Effector CD4-positive, alpha-beta T cell (primary cell): Measurements from ENCODE around the gene TRMT112.

ENCODE experiments used
- DNase-seq: peaks from one replicate; pipeline ENCODE4 v3.0.0-alpha.2; 2020
- total RNA-seq: gene quantifications from one replicate; lab custom pipeline; 2026; lab: John Stamatoyannopoulos, UW

TRMT112 gene
- total RNA-seq = 47.3 reads per million, percentile 67 among the genes with 10 or more reads in this experiment

- DNase-seq = peak; percentile 97
Measured at GRCh38 chr11:64317325-64317960, at the start of gene TRMT112. TSS of gene TRMT112 (minus strand) at chr11:64317559. CDS start at chr11:64317526, 33 bp downstream.

GRCh38 chr11:64366751-64367150 is 49.4 kb upstream of the TRMT112 start:
- no peak for DNase-seq

- DNase-seq = no peak
Measured at GRCh38 chr11:64364911-64365310, 47.6 kb upstream of the TRMT112 start.

- DNase-seq = no peak
Measured at GRCh38 chr11:64364435-64364834, 47.1 kb upstream of the TRMT112 start.

- no peak for DNase-seq
Measured at GRCh38 chr11:64362339-64362738, 45.0 kb upstream of the TRMT112 start.

GRCh38 chr11:64361659-64362058 is 44.3 kb upstream of the TRMT112 start:
- DNase-seq = no peak

- DNase-seq = no peak
Measured at GRCh38 chr11:64360448-64360921, 43.1 kb upstream of the TRMT112 start.

- no peak for DNase-seq
Measured at GRCh38 chr11:64359712-64360445, 42.5 kb upstream of the TRMT112 start.

GRCh38 chr11:64358907-64359711 is 41.8 kb upstream of the TRMT112 start, which contains the start of gene RPS6KA4:
TSS of gene RPS6KA4 (plus strand) at chr11:64359162. CDS start at chr11:64359236, 74 bp downstream.
- DNase-seq = peak; percentile 26

GRCh38 chr11:64358536-64358906 is 41.2 kb upstream of the TRMT112 start:
- no peak for DNase-seq

GRCh38 chr11:64357904-64358535 is 40.7 kb upstream of the TRMT112 start:
- DNase-seq = no peak

GRCh38 chr11:64357446-64357845 is 40.1 kb upstream of the TRMT112 start:
- DNase-seq = no peak

- no peak for DNase-seq
Measured at GRCh38 chr11:64356498-64357411, 39.4 kb upstream of the TRMT112 start.

GRCh38 chr11:64355078-64355940 is 38.0 kb upstream of the TRMT112 start:
- no peak for DNase-seq

GRCh38 chr11:64353715-64354506 is 36.6 kb upstream of the TRMT112 start:
- DNase-seq = no peak

GRCh38 chr11:64352995-64353714 is 35.8 kb upstream of the TRMT112 start:
- DNase-seq = no peak

- no peak for DNase-seq
Measured at GRCh38 chr11:64352099-64352994, 35.0 kb upstream of the TRMT112 start.

GRCh38 chr11:64351136-64351631 is 33.8 kb upstream of the TRMT112 start:
- no peak for DNase-seq
